G401 (cell line): ENCODE data around the gene BHMT. TPM values are rescaled to one million over a fixed set of nuclear protein-coding genes. Genes with fewer than 3 reads are reported as not detected.

Experiments used
- DNase-seq: peaks from one replicate; pipeline ENCODE4 v3.0.0-alpha.2; 2015; ENCODE audit warnings: low spot score
- in situ Hi-C: cut with HindIII; loops from 2 replicates; pipeline ENCODE4 v1.10.0; 2016; ENCODE audit warnings: low sequenced_read_pairs, mixed read lengths
- total RNA-seq: library from RNA; depleted of rRNA; stranded (reverse); fragments of >200 nt; shearing (Covaris generic); gene quantifications from 2 replicates; pipeline ENCODE4 v1.2.3, GENCODE V29; 2014; rRNA removed

Gene BHMT
- total RNA-seq, result not detected in 2 replicates

GRCh38 chr5:79111387-79111959 is at the start of gene BHMT:
Gene BHMT, plus strand, starts transcription at chr5:79111809. Its CDS starts 77 bp downstream, at chr5:79111886.
- DNase-seq, result no peak
- in situ Hi-C loops, result no loop called here

- DNase-seq, result no peak
- in situ Hi-C loops, result no loop called here
Observed at GRCh38 chr5:79062436-79062835, 49.2 kb upstream of the BHMT start.

GRCh38 chr5:79069488-79070349 is 41.9 kb upstream of the BHMT start, which contains the start of the genes BHMT2 and DMGDH:
Gene BHMT2, plus strand, starts transcription at chr5:79069767. Its CDS starts 16 bp downstream, at chr5:79069783.
Gene DMGDH, minus strand, starts transcription at chr5:79069674. Its CDS starts 54 bp downstream, at chr5:79069620.
- DNase-seq, result no peak
- in situ Hi-C loops, result no loop called here

- in situ Hi-C loops, result no loop called here
Observed at GRCh38 chr5:79070350-79070667, 41.3 kb upstream of the BHMT start.

GRCh38 chr5:79074641-79075040 is 37.0 kb upstream of the BHMT start:
- in situ Hi-C loops, result no loop called here
- DNase-seq, result no peak

More at GRCh38 chr5:79070350-79070667, 41.3 kb upstream of the BHMT start:
- no peak for DNase-seq

GRCh38 chr5:79075646-79076426 is 35.8 kb upstream of the BHMT start:
- no peak for DNase-seq
- in situ Hi-C loops, result no loop called here

GRCh38 chr5:79076819-79077218 is 34.8 kb upstream of the BHMT start:
- no peak for DNase-seq
- in situ Hi-C loops, result no loop called here

GRCh38 chr5:79077680-79078365 is 33.8 kb upstream of the BHMT start:
- no peak for DNase-seq
- in situ Hi-C loops, result no loop called here

GRCh38 chr5:79080804-79081203 is 30.8 kb upstream of the BHMT start:
- in situ Hi-C loops, result no loop called here
- DNase-seq, result no peak

GRCh38 chr5:79081779-79082178 is 29.8 kb upstream of the BHMT start:
- in situ Hi-C loops, result no loop called here
- DNase-seq, result no peak

- no peak for DNase-seq
- in situ Hi-C loops, result no loop called here
Observed at GRCh38 chr5:79086116-79086515, 25.5 kb upstream of the BHMT start.

- no peak for DNase-seq
- in situ Hi-C loops, result no loop called here
Observed at GRCh38 chr5:79088507-79088906, 23.1 kb upstream of the BHMT start.

- DNase-seq, result no peak
- in situ Hi-C loops, result no loop called here
Observed at GRCh38 chr5:79091064-79091463, 20.5 kb upstream of the BHMT start.

GRCh38 chr5:79093762-79094161 is 17.8 kb upstream of the BHMT start:
- peak; percentile 49 for DNase-seq
- in situ Hi-C loops, result no loop called here

GRCh38 chr5:79105868-79106267 is 5.7 kb upstream of the BHMT start:
- no peak for DNase-seq
- in situ Hi-C loops, result no loop called here

- DNase-seq, result no peak
- in situ Hi-C loops, result no loop called here
Observed at GRCh38 chr5:79107020-79107796, 4.4 kb upstream of the BHMT start.

GRCh38 chr5:79108086-79108485 is 3.5 kb upstream of the BHMT start:
- in situ Hi-C loops, result no loop called here
- DNase-seq, result no peak

- in situ Hi-C loops, result no loop called here
- DNase-seq, result no peak
Observed at GRCh38 chr5:79108792-79109191, 2.8 kb upstream of the BHMT start.
